ENCODE results near the gene UBQLN4.

- peak; percentile 90 for TF ChIP-seq CTCF (conservative IDR thresholded peaks at IDR 0.05; ENCODE audit: low read length)
- no peak for TF ChIP-seq EZH2phosphoT487 (IDR thresholded peaks at IDR 0.05; ENCODE audit: borderline replicate concordance)
These were observed 43.2 kb upstream of the UBQLN4 start for GRCh38 chr1:156096640-156097391.
